ENCODE results near the gene UXS1. TPM values are rescaled to one million over a fixed set of nuclear protein-coding genes. Genes with fewer than 3 reads are reported as not detected.

Gene UXS1
- total and polyA plus RNA-seq, 2 donors: 34.3 to 47.2 TPM

DNA sequence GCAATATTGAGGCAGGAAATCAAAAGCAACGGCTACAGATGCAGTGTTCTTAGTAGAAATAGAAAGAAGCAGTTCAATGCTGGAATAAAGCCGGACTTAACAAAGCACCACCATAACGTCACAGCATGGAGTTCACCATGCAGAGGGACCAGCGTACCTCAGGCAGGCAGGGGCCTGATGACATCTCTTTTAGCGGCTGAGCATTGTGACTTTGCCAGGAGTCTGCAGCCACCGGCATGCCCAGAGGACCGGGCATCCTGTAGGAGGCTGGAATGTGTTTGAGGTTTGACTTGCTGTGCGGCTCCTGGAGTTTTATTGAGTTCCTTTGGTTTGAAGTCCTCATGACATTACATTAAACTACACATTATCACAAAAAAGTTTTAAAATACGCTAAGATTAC, 139.8 kb downstream of the UXS1 start:
- H3K4me1 ChIP-seq (ENCODE audit: insufficient read depth): no peaks in the 10 kb centered on the region
- no peak overlapping the region for H3K27ac ChIP-seq (ENCODE audit: low read depth)
- H3K4me3 ChIP-seq (ENCODE audit: low read depth, low read length): no peak overlapping the region
- WGBS: 88% methylated on average over 9 of the region's 9 CpGs
- DNase-seq (ENCODE audit: extremely low spot score): no peak
- no peaks in the 10 kb centered on the region for H3K36me3 ChIP-seq (ENCODE audit: insufficient read depth)

GRCh38 chr2:106053581-106053980, 140.5 kb downstream of the UXS1 start:
- H3K4me3 ChIP-seq (ENCODE audit: low read depth, low read length): no peak overlapping the region
- no peak for DNase-seq (ENCODE audit: extremely low spot score)
- H3K27ac ChIP-seq (ENCODE audit: low read depth): no peak overlapping the region
- WGBS: 94% methylated on average over 6 of the region's 6 CpGs
- H3K4me1 ChIP-seq (ENCODE audit: insufficient read depth): no peaks in the 10 kb centered on the region
- no peaks in the 10 kb centered on the region for H3K36me3 ChIP-seq (ENCODE audit: insufficient read depth)

- WGBS: 82% methylated on average over 2 of the region's 2 CpGs
- no peak for DNase-seq (ENCODE audit: extremely low spot score)
- no peak overlapping the region for H3K27ac ChIP-seq (ENCODE audit: low read depth)
These were observed 141.0 kb downstream of the UXS1 start for GRCh38 chr2:106053116-106053515.

DNA sequence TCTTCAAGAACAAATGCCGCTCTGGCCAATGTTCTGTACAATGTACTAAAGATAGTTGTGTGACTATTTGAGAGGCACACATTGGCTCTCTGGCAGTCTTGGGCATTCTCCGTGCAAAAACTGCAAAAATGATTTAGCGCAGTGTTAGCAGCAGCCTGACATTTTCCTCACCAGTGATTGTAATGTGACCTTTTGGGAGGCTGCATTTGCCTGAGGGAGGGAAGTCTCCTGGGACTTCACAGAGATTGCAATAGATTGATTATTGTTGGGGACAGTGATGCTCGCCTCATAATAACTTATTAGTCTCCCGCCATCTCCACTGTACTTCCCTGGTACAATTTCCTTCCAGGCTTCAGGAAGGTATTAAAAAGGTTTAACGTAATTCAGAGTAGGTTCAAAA, 149.2 kb downstream of the UXS1 start:
- H3K4me1 ChIP-seq (ENCODE audit: insufficient read depth): no peaks in the 10 kb centered on the region
- 88% methylated on average over 6 of the region's 6 CpGs for WGBS
- H3K36me3 ChIP-seq (ENCODE audit: insufficient read depth): no peaks in the 10 kb centered on the region
- H3K4me3 ChIP-seq (ENCODE audit: low read depth, low read length): no peak overlapping the region
- no peak for DNase-seq (ENCODE audit: extremely low spot score)
- H3K27ac ChIP-seq (ENCODE audit: low read depth): no peak overlapping the region

More at GRCh38 chr2:106053116-106053515, 141.0 kb downstream of the UXS1 start:
- no peak overlapping the region for H3K4me3 ChIP-seq (ENCODE audit: low read depth, low read length)
- no peaks in the 10 kb centered on the region for H3K4me1 ChIP-seq (ENCODE audit: insufficient read depth)
- H3K36me3 ChIP-seq (ENCODE audit: insufficient read depth): no peaks in the 10 kb centered on the region

DNA sequence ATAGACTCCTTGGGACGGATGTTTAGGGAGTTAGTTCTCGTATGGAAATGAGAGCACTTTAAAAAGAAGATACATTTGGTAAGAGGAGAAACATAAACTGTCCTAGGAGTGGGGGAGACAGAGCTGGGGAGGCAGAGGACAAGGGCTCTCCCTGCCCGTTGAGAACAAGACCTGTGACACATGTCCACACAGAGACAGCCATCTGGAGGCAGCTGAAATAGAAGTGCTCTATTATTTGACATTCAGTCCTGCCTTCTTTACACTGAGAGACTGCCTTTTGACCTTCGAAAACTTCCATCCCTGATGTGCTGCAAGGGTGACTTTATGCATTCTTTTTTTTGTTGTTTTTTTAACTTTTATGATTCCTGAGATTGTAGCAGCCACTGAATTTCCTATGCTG, 150.1 kb downstream of the UXS1 start:
- H3K36me3 ChIP-seq (ENCODE audit: insufficient read depth): no peaks in the 10 kb centered on the region

More for the DNA sequence above, 150.1 kb downstream of the UXS1 start:
- Histone ChIP-seq H3K27ac (ENCODE audit: low read depth) (no peak overlapping the region), H3K4me1 (ENCODE audit: insufficient read depth) (no peaks in the 10 kb centered on the region), H3K4me3 (ENCODE audit: low read depth, low read length) (no peak overlapping the region)
- WGBS: 77% methylated on average over 4 of the region's 4 CpGs
- DNase-seq (ENCODE audit: extremely low spot score): no peak
